Lower leg skin (tissue), 3 donors: ENCODE results near the gene MRPL43.

Experiments used
- CTCF ChIP-seq, 3 donors: fragments of 450-650 bp; IDR thresholded peaks; one replicate each; pipeline ENCODE4 v1.5.1; 2016; ENCODE audit warnings: antibody characterized with exemption in 3 of 3, mild to moderate bottlenecking in 3 of 3, moderate library complexity in 2 of 3
- POLR2A ChIP-seq, 2 donors: fragments of 450-650 bp; IDR thresholded peaks; one replicate each; pipeline ENCODE4 v1.6.1; 2016 to 2017; ENCODE audit warnings: antibody characterized with exemption in 2 of 2, mild to moderate bottlenecking in 1 of 2, moderate library complexity in 1 of 2

GRCh38 chr10:101016814-101017213, 29.5 kb upstream of the MRPL43 start:
- TF ChIP-seq CTCF (IDR thresholded peaks at IDR 0.05): no peak
- TF ChIP-seq POLR2A (IDR thresholded peaks at IDR 0.05): no peak
